Gastroesophageal sphincter (tissue), 4 donors: ENCODE measurements around the gene GARIN3. TPM values are rescaled to one million over a fixed set of nuclear protein-coding genes. Genes with fewer than 3 reads are reported as not detected.

Experiments
- ATAC-seq: fragments of 150-250 bp; one replicate; pipeline ENCODE4 v1.9.1; 2016; ENCODE audit warnings: mild to moderate bottlenecking, moderate library complexity
- H3K27ac ChIP-seq, 4 donors: fragments of 200-600 bp; sonication (generic) in 3 of 4; 1 replicate in 3 of 4; 2 replicates in 1 of 4; pipeline ENCODE4 v1.5.1; 2016 to 2019
- H3K27me3 ChIP-seq: fragments of 200-600 bp; sonication (generic); one replicate; pipeline ENCODE4 v1.5.1; 2019
- H3K36me3 ChIP-seq, 2 donors: fragments of 200-600 bp; sonication (generic); one replicate each; pipeline ENCODE4 v1.5.1; 2019; ENCODE audit warnings: control low read depth in 1 of 2
- H3K4me1 ChIP-seq, 3 donors: fragments of 200-600 bp; sonication (generic); 1 replicate in 2 of 3; 2 replicates in 1 of 3; pipeline ENCODE4 v1.5.1; 2016 to 2019; ENCODE audit warnings: control low read depth in 2 of 3
- H3K4me3 ChIP-seq, 2 donors: fragments of 200-600 bp; sonication (generic); one replicate each; pipeline ENCODE4 v1.5.1; 2019; ENCODE audit warnings: mild to moderate bottlenecking in 1 of 2, moderate library complexity in 1 of 2
- H3K9me3 ChIP-seq, 3 donors: fragments of 200-600 bp; sonication (generic); one replicate each; pipeline ENCODE4 v1.5.1; 2017 to 2019; ENCODE audit warnings: control low read depth in 2 of 3
- CTCF ChIP-seq, 4 experiments: fragments of 200-600 bp in 2 of 4; fragments of 450-650 bp in 2 of 4; sonication (generic) in 1 of 4; IDR thresholded peaks; one replicate each; pipeline ENCODE4 v1.5.1; 2017 to 2019; ENCODE audit warnings: antibody characterized with exemption in 4 of 4, mild to moderate bottlenecking in 2 of 4, moderate library complexity in 2 of 4
- EP300 ChIP-seq: sonication (generic); formaldehyde crosslinking; IDR thresholded peaks from one replicate; pipeline ENCODE4 v1.6.1; 2017; ENCODE audit warnings: antibody characterized with exemption, mild to moderate bottlenecking
- POLR2A ChIP-seq, 2 donors: fragments of 450-650 bp; IDR thresholded peaks; one replicate each; pipeline ENCODE4 v1.6.1; 2017; ENCODE audit warnings: antibody characterized with exemption in 2 of 2, mild to moderate bottlenecking in 2 of 2, moderate library complexity in 1 of 2
- POLR2AphosphoS5 ChIP-seq: sonication (generic); formaldehyde crosslinking; IDR thresholded peaks from one replicate; pipeline ENCODE4 v1.6.1; 2017; ENCODE audit warnings: antibody characterized with exemption
- WGBS, 2 donors: methylation state at CpG; one replicate each; pipeline ENCODE4 v1.1.5; 2018; ENCODE audit warnings: low coverage in 1 of 2; 5-methylcytosine and 5-hydroxymethylcytosine counted together
- total RNA-seq, 4 donors: library from RNA; depleted of rRNA; stranded (reverse); fragments of >200 nt; gene quantifications; one replicate each; pipeline ENCODE4 v1.1.0, GENCODE V29; 2016

Gene GARIN3
- not detected for total RNA-seq

GRCh38 chr5:157166214-157167213, at the start of gene GARIN3:
GARIN3 (minus strand) TSS chr5:157166264; CDS start chr5:157166168, 96 bp downstream.
- H3K4me1 ChIP-seq = no peaks in the 10 kb centered on the region
- H3K4me3 ChIP-seq = no peak within 1 kb of the TSS
- ATAC-seq = no peak
- TF ChIP-seq EP300 (no peak), POLR2A (IDR thresholded peaks at IDR 0.05) (no peak), CTCF (IDR thresholded peaks at IDR 0.05) (no peak), POLR2AphosphoS5 (no peak)
- WGBS, 2 donors = 58 to 71% methylated on average over 3 of the region's 7 CpGs
- no peak within 1 kb of the TSS for H3K27ac ChIP-seq
- no peaks in the 10 kb centered on the region for H3K9me3 ChIP-seq
- peaks cover 19% of the 10 kb centered on the region for H3K27me3 ChIP-seq
- no peaks in the 10 kb centered on the region for H3K36me3 ChIP-seq

GRCh38 chr5:157215514-157216167, 49.6 kb upstream of the GARIN3 start:
- H3K27ac ChIP-seq = no peak overlapping the region

GRCh38 chr5:157214861-157215513, 48.9 kb upstream of the GARIN3 start:
- no peaks in the 10 kb centered on the region for H3K36me3 ChIP-seq
- H3K4me3 ChIP-seq = no peak overlapping the region
- no peaks in the 10 kb centered on the region for H3K9me3 ChIP-seq
- ATAC-seq = no peak
- 83 to 86% methylated on average over 9 to 10 of the region's 10 CpGs for WGBS, 2 donors
- no peak for TF ChIP-seq CTCF (IDR thresholded peaks at IDR 0.05)
- TF ChIP-seq POLR2A (IDR thresholded peaks at IDR 0.05) = no peak
- TF ChIP-seq EP300 = no peak
- TF ChIP-seq POLR2AphosphoS5 = no peak
- H3K27me3 ChIP-seq = no peaks in the 10 kb centered on the region
- H3K4me1 ChIP-seq = peaks cover 0 to 9% (median 0%) of the 10 kb centered on the region in 3 donors
- H3K27ac ChIP-seq = no peak overlapping the region

More at GRCh38 chr5:157215514-157216167, 49.6 kb upstream of the GARIN3 start:
- H3K36me3 ChIP-seq = no peaks in the 10 kb centered on the region
- H3K4me3 ChIP-seq = no peak overlapping the region
- WGBS, 2 donors = 76 to 82% methylated on average over 3 to 5 of the region's 5 CpGs
- no peaks in the 10 kb centered on the region for H3K27me3 ChIP-seq
- no peak for ATAC-seq
- TF ChIP-seq POLR2A (IDR thresholded peaks at IDR 0.05) (no peak), EP300 (no peak)
- no peaks in the 10 kb centered on the region for H3K9me3 ChIP-seq
- H3K4me1 ChIP-seq = peaks cover 0 to 9% (median 0%) of the 10 kb centered on the region in 3 donors

- no peak overlapping the region for H3K27ac ChIP-seq
- H3K36me3 ChIP-seq = no peaks in the 10 kb centered on the region
- H3K4me1 ChIP-seq = peaks cover 0 to 4% (median 0%) of the 10 kb centered on the region in 3 donors
- no peak for ATAC-seq
- no peaks in the 10 kb centered on the region for H3K9me3 ChIP-seq
- H3K27me3 ChIP-seq = no peaks in the 10 kb centered on the region
- H3K4me3 ChIP-seq = no peak overlapping the region
- TF ChIP-seq POLR2A (IDR thresholded peaks at IDR 0.05) = no peak
- TF ChIP-seq POLR2AphosphoS5 = no peak
- no peak for TF ChIP-seq EP300
- no peak for TF ChIP-seq CTCF (IDR thresholded peaks at IDR 0.05)
Observed at GRCh38 chr5:157214415-157214814, 48.4 kb upstream of the GARIN3 start.

- no peaks in the 10 kb centered on the region for H3K9me3 ChIP-seq
Observed at GRCh38 chr5:157213527-157214243, 47.6 kb upstream of the GARIN3 start.

More at GRCh38 chr5:157213527-157214243, 47.6 kb upstream of the GARIN3 start:
- H3K36me3 ChIP-seq = no peaks in the 10 kb centered on the region
- no peak for ATAC-seq
- no peaks in the 10 kb centered on the region for H3K27me3 ChIP-seq
- no peak overlapping the region for H3K27ac ChIP-seq
- H3K4me3 ChIP-seq = no peak overlapping the region
- H3K4me1 ChIP-seq = no peaks in the 10 kb centered on the region
- no peak for TF ChIP-seq POLR2AphosphoS5
- no peak for TF ChIP-seq CTCF (IDR thresholded peaks at IDR 0.05)
- TF ChIP-seq EP300 = no peak
- TF ChIP-seq POLR2A (IDR thresholded peaks at IDR 0.05) = no peak
- WGBS, 2 donors = 88 to 90% methylated on average over 6 to 7 of the region's 7 CpGs
